GM19025 (cell line): ENCODE results near the gene SNX32.

Experiments used
- ATAC-seq: cut with Tn5 transposase; IDR thresholded peaks from one replicate; pipeline ENCODE4 v1.9.1; 2021; ENCODE audit warnings: mild to moderate bottlenecking, low read depth, moderate library complexity; ENCODE audit not compliant: unreplicated experiment

SNX32 gene

DNA sequence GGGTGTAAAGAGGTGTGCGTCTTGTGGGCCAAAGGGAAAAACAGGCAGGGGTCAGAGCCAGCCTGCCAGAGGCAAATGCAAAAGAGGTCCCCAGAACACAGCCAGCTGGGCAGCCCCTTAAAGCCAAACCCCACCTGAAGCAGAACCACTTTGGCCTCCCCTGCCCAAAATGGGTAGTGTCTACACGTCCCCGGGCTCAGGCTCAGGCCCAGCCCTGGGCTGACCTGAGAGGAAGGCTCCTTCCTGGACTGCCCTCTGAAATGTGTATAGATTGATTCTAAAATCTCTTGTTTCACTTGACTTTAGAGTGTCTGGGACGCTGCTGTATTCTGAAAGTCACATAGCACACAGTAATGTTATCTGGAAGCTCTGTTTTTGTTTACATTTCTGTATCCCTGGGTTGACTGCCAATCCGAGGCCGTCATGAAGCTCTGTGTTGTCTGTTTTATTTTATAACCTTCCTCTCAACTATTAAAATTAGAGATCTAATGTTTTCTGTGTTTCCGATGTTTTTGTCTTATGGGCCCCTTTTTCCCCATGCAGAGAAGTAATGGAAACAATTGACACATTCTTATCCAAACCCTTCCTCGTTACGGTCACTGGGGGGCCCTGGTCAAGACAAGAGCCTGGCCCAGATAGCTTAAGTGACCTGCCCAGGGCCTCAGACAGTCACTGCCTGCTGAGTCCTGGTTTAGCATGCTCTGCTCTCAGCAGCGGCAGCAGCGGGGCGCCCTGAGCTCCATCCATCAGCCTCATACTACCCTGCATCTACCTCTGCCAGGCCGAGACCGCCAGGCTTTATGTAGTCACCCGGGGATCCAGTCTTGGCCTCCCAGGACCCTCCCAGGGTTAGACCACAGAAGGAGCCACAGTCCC is 36.8 kb upstream of the SNX32 start:
- no peak for ATAC-seq

DNA sequence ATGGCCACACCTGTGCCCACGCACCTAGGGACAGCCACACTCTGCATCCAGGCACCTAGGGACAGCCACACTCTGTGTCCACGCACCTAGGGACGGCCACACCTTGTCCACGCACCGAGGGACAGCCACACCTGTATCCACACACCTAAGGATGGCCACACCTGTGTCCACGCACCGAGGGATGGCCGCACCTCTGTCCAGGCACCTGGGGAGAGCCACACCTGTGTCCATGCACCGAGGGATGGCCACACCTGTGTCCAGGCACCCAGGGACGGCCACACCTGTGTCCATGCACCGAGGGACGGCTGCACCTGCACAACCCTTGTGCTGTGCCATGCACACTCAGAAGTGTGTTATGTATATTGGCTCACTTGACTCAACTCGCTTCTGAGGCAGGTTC is 36.1 kb upstream of the SNX32 start:
- no peak for ATAC-seq

DNA sequence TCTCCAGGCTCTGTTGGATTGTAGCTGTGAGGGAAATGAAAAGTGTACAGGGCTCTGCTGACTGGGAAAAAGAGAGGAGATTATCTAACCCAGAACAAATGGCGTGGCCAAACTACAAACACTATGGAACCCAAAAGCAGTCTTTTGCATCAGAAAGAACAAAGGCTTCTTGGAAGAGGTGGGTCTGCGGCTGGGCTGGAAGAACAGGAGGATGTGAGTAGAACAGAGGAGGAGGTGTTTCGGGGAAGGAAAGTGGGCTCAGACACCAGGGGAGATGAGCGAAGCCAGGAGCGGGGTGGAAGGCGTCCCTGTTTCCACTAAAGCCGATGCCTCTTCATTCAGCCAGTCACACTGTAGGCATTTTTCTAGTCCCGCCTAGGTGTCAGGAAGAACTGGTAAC is 34.9 kb upstream of the SNX32 start:
- no peak for ATAC-seq

DNA sequence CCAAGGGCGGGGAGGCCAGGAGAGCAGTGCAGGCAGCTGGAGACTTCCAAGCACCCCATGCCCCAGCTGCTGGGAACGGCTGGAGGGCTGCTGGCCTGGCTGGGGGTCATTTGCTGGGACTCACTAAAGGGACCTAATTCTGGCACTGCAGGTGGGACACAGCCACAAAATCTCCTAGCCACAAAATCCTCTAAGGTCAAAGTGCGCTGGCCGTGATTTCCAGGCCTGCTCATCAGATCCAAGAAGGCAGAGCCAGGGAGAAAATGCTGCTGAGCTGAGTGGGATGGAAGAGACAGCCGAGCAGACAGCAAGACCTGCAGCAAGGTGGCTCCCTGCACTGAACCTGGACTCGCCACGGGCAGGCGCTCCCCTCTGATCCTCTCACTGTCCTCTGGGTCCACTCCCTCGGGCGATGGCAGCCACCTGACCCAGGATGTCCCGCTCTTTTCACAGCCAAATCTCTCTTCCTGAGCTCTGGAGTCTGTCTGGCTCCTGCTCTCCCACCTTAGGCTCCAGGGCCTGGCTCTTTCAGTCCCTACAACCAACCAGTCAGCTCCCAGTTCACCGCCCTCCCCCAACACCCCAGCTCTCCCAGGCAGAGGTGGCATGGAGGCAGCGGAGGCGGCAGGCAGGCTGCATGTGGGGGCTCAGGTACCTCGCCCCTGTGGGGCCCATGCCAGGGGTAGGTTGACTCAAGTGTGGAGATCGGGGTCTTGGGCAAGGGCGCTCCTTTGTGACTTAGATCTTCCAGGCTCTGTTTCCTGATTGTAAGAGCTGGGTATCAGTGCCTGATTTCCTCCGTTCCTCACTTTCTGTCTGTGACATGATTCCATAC is 32.4 kb upstream of the SNX32 start:
- no peak for ATAC-seq

DNA sequence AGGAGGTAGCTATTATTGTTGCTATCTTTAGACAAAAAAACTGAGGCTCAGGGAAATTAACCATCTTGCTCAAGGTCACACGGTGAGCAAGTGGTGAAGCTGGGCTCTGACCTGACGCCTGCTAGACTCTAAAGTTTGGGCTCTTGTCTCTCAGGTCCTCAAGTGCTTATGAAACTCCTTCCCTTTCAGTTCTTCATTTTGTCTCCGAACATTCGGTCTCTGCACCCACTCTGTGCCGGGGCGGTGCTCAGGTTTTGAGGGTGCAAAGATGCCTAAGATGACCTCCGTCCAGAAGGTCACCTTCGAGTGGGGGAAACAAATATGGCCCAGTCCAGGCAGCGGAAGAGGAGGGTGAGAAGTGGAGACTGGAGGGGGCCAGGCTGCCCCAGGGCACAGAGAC is 30.9 kb upstream of the SNX32 start:
- peak; percentile 69 for ATAC-seq

DNA sequence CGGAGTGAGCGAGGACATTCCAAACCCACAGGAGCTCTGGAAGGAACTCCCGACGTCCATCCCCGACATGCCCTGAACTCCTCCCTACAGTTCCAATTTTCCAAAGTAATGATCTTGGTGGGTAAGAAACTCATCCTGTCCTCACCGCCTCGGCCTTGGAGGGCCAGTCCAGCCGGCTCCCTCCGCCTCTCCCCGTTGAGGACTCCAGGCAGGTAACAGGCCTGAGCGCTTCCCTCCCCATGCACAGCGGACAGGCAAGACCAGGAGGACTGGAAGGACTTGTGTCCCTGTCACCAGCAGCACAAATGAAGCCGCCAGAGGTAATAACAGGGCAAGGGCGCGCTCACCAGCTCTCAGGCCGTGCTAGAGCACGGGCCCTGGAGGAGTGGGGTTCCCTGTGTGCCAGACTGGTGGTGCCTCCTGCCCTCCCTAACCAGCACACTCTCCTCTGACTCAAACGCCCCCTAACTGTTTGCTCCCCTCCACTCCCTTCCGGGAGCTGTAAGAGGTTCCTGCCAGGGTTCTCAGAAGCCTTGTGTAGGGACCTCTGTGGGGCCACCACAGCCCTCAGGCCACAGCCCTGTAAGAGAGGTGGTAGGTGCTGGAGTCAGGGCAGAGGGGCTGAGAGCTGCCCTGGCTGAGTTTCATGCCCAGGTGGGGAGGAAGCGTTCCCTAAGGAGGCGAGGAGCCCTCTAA is 29.8 kb upstream of the SNX32 start:
- ATAC-seq, result no peak

DNA sequence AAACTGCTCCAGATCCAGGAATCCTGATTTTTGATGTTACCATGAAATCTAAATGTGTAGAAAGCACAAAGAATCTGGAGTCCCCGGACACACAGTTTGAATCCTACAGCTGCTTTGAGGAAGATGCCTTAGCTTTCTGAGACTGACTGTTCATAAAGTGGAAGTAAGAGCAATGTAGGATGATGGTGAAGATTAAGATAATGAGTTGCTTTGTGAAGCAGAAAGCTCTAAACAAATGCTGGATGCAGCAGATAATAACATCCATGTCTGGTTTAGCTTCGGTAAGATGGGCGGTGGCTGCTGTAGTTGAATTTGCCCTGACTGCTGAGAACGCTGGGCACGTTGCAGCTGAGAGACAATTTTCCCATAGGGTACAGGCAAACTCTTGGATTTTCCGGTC is 26.8 kb upstream of the SNX32 start:
- no peak for ATAC-seq

DNA sequence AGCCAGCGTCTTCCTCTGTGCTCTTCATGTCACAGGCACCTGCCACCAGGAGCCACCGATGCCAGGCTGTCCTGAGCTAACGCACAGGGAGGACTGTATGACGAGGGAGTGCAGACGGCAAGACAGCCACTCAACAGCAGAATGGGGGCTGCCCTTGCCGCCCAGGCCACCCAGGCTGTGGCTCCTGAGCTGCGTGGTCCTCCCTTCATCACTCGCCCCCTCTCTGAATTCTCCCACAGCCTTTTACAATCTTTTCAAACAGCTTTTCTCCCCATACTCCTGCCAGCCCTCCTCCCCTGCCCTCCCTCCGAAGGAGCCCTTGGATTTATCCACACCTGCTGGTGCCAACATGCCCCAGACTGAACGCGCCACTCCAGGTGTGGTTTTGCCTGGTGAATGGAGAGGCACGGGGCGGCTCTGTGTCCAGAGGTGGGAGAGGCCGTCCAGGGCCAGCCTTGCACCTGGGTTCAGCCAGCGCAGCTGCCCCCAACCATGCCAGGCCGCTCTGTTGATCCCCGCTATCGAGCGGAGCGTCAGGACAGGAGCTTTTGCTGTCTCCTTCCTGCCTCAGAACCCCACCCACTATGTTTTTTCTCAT is 24.9 kb upstream of the SNX32 start:
- ATAC-seq, result no peak

DNA sequence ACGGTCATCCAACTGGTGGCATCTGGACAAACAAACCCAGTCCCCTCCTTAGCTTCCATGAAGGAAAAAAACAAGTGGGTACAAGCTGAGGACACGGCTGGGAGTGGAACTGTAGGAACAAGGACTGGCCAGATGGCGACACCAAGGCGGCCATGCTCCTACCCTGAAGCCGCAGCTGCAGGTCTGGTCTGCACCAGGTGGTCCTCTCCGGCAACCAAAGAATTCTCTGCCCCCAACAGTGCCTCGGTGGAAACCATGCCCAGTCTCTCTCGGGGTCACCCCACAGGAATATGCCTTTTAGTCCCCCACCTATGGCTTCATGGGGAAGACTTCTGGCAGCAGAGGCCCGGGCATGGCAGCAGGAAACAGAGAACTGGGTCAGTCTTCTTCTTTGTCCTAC is 24.3 kb upstream of the SNX32 start:
- no peak for ATAC-seq

DNA sequence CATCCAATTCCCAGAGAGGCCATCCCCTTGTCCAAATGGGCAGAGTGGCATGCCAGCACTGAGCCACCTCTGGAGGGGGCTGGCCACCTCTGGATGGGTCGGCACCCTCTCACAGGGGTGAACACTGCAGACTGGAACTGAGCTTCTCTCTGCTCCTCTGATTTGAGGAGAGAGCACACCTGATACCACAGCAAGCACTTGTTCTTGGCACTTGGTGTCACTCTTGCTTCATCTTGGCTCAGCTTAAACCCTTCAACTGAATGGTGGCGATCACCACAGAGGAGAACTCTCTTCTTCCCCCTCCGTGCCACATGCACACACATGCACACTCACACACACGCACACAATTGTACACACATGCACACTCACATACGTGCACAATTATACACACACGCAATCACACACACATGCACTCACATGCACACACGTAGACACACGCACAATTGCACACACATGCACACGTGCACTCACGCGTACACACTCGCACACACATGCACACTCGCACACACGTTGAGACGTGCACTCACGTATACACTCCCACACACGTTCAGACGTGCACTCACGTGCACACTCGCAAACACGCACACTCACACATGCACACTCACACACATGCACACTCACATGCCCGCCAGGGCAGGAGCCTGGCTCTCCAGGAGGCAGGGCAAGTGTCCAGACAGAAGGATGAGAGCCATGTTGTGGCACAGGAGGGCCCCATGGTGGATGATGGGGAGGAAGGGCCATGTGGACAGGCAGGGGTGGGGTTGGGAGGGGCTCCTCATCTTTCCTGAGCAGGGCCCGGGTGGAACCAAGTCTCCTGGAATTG is 23.5 kb upstream of the SNX32 start:
- no peak for ATAC-seq

DNA sequence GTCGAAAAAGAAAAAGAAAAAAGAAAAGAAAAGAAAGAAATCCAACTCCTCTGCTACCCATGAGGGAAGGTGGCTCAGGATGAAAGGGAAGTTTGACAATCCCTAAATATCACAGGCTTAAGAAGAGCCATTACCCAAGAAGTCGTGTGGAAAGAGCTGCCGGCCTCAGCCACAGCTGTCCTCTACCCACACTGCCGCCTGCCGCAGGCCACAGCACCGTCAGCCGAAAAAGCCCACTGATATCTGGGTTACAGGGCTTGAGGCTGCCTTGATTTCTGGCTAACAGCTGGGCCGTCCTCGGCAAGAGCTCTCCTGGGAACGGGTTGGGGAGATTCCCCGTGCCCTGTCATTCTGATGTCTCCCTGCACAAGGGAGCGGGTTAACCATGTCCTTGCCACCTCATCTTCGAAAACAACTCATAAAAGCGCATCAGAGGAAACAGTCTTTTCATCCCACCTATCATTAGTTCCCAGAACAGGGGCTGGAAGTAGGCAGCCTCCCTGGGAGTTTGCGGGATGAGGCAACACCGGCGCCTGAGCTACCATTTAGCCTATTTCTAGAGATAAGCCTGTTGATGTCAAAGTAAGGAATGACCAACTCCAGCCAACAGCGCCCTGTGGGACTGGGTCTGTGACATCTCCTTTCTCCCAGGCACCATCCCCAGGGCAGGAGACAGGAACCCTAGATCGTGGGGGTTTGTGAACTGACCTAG is 21.8 kb upstream of the SNX32 start:
- ATAC-seq, result no peak

DNA sequence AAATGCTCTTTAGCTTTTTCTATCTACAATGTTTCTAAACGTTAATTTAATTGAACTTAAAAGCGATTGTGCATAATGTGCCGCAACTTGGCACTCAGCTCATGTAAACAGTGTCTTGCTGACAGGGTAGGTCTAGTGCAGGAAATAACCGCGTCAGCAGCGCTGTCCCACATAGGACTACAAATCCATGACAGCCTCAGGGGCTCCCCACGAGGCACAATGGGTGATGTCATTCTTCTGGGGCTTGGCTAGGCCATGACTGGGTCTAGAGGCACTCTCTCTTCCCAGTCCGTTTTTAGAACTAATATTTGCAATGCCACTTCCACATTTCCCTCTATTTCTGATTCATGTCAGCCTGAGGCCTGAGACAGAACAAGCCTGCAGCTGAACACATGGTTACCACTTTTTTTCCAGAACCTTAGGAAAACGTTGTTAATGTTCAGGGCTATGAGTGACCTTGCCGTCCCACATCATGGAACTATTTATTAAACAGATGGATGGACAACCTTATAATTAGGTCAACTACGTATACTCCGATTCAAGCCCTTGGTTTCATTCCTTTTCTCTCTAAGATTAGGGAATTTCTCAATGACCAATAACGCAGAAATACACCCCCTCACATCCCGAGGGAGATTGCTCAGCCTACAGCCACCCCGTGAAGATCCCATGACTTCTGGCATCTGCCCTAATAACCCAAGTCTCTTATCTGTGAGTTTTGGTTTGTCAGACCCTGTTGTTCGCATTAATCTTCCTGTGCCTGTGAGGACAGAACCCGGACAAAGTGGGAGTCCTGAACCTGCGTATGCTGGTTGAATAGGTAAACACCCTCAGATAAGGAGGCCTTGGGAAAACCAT is 19.4 kb upstream of the SNX32 start:
- ATAC-seq, result no peak

DNA sequence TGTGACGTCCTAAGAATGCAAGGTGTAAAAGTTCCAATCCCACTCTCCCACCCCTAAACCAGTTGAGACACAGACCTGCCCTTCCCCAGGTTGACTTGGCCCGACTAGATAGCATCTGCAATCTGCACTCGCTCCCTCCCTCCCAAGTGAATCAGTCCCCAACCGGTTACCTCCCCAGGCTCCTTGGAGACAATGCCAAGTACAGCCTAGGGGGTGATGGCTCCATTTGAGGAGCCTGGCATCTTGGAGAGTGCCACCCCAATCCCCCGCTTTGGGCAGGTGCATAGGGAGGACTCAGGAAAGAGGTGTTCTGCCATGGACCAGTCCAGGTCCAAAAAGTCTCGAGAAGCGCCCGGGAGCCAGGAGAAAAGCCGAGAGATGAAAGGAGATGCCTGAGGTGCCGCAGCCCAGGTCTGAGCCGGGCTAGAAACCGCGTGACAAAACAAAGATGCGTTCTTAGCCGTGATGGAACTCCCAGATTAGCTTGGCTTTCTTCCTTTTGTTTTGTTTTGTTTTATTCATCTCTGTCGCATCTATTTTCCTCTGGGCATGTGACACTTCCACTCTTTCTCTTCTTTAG is 18.7 kb upstream of the SNX32 start:
- ATAC-seq, result no peak

DNA sequence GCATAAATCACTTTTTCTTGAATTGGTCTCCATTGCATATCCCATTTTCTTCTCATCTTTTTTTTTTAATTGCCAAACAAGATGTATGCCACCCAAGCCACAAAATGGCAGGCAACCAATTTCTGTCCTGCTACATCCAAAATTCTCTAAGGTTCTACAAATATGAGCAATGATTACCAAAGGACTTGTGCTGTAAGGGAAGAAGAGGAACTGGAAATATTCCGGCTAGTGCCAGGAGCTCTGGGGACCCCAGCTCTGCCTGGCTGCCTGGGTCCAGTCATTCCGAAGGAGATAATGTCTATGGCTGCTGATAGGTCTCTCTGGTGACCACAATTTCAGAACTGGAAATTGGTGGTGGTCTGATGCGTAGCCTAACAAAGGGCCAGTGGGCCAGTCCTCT is 17.1 kb upstream of the SNX32 start:
- no peak for ATAC-seq

DNA sequence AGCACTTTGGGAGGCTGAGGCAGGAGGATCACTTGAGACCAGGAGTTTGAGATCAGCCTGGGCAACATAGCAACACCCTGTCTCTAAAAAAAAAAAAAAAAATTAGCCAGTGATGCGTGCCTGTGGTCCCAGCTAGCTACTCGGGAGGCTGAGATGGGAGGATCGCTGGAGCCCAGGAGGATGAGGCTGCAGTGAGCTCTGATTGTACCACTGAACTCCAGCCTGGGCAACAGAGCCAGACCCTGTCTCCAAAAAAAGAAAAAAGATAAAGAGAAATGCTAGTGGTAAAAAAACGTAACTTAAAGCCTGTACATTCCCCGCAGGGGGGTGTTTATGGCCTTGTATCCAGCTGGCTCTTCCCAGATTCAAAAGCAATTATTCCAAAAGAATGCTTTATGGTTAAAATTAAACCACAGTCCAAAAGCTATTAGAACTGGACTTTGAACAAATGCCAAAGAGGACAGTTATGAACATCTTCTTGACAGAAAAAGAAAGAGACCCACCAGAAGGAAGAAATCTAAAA is 16.4 kb upstream of the SNX32 start:
- no peak for ATAC-seq

DNA sequence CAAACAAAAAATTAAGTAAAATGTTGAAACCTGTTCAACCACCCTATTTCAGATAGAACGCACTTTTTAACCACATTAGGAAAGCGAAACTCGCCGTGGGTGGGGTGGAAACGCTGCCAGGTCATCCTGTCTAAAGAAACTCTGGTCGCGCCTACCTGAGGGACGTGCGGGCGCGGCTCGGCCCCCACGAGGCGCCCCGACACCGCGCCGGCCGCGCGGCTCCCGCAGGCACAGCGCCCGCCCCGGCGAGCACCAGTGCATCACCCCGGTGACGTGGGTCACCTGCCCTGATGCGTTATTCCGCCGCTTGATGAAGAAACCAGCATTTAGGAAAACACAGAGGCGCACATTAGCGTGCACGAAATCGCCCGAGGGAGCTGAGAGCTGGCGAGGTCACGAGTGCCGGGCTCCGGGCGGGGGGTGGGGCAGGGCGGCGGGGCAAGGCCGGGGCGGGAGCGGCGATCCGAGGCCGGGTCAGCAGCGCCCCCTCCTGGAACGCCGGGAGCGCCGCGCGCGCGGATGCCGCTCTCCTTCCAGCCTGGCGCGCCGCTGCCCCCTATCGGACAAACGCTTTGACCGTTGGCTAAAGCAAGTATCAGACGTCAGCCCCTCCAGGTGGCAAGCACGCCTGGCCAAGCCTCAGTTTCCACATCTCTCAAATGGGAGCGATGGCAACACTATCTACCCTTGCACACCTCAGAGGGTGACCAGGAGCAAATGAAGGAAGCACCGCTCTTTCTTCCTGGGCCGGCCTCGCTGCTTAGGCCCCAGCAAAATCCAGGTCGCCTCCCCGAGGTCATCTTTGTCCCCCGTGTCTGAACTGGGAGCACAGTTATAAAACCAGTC is 15.7 kb upstream of the SNX32 start:
- peak; percentile 78 for ATAC-seq

DNA sequence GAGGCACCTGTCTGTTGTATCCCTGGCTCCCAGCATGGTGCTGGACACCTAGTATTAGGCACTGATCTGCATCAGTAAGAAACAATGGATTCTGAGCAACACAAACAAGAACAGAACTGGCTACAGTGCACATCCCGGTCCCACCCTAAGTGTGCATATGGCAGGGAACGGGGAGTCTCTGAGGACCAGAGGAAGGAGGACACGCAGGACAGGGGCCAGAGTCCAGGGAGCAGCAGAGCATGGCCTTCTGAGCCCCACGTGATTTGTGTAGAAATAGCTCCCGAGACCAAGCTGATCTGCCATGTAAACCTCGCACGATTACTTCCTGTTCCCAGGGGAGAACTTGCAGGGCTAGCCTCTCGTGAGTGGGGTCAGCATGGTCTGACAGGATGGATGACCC is 12.7 kb upstream of the SNX32 start:
- ATAC-seq, result no peak
